Osteoblast (primary cell): Measurements from ENCODE around the gene TLCD1. TPM values are rescaled to one million over a fixed set of nuclear protein-coding genes. Genes with fewer than 3 reads are reported as not detected.
A peak's percentile ranks its signal among the peaks of the same experiment; 100 is the strongest.

Source experiments
- DNase-seq: peaks from one replicate; pipeline ENCODE4 v3.0.0; 2011; ENCODE audit warnings: low spot score, mixed read lengths; ENCODE audit not compliant: insufficient read length; ENCODE audit errors: missing footprints
- H2AFZ ChIP-seq: 2 replicates; pipeline ENCODE4 v1.6.0; 2011; ENCODE audit warnings: mild to moderate bottlenecking, low read length
- H3K27ac ChIP-seq: 2 replicates; pipeline ENCODE4 v1.5.1; 2011; ENCODE audit warnings: mild to moderate bottlenecking, low read depth, low read length, moderate library complexity
- H3K27me3 ChIP-seq: 2 replicates; pipeline ENCODE4 v1.6.0; 2012; ENCODE audit warnings: mild to moderate bottlenecking, control low read depth, inconsistent platforms, low read length, moderate library complexity; ENCODE audit not compliant: insufficient read depth
- H3K36me3 ChIP-seq: 2 replicates; pipeline ENCODE4 v1.5.1; 2011; ENCODE audit warnings: mild to moderate bottlenecking, low read length, control low read depth, moderate library complexity; ENCODE audit not compliant: insufficient read depth
- H3K4me1 ChIP-seq: 2 replicates; pipeline ENCODE4 v1.5.1; 2011; ENCODE audit warnings: mild to moderate bottlenecking, low read length, control low read depth, moderate library complexity; ENCODE audit not compliant: insufficient read depth
- H3K4me2 ChIP-seq: 2 replicates; pipeline ENCODE4 v1.6.0; 2011; ENCODE audit warnings: mild to moderate bottlenecking, low read length; ENCODE audit not compliant: insufficient read depth
- H3K4me3 ChIP-seq: fragments of 200-600 bp; sonication (generic); 3 replicates; pipeline ENCODE4 v1.5.1; 2012; ENCODE audit warnings: mild to moderate bottlenecking, low read length, inconsistent platforms; ENCODE audit not compliant: insufficient read depth
- H3K79me2 ChIP-seq: 2 replicates; pipeline ENCODE4 v1.6.0; 2012; ENCODE audit warnings: mild to moderate bottlenecking, low read length, control low read depth, inconsistent platforms; ENCODE audit not compliant: insufficient read depth
- H3K9me3 ChIP-seq: 2 replicates; pipeline ENCODE4 v1.5.1; 2011; ENCODE audit warnings: low read depth, low read length, control low read depth
- H4K20me1 ChIP-seq: 2 replicates; pipeline ENCODE4 v1.6.0; 2012; ENCODE audit warnings: mild to moderate bottlenecking, low read length, control low read depth; ENCODE audit not compliant: insufficient read depth
- total RNA-seq: library from RNA; depleted of rRNA; stranded (reverse); fragments of >200 nt; gene quantifications from 2 replicates; pipeline ENCODE4 v1.2.3, GENCODE V29; 2012
- TF ChIP-seq, protein P1 (sequence below): IDR thresholded peaks from 2 replicates; pipeline ENCODE4 v1.5.1; 2011; ENCODE audit warnings: mild to moderate bottlenecking, low read depth, low read length, moderate library complexity; ENCODE audit errors: extremely low read depth

The TLCD1 gene
- total RNA-seq, 1 donor = 4.0 TPM

DNA sequence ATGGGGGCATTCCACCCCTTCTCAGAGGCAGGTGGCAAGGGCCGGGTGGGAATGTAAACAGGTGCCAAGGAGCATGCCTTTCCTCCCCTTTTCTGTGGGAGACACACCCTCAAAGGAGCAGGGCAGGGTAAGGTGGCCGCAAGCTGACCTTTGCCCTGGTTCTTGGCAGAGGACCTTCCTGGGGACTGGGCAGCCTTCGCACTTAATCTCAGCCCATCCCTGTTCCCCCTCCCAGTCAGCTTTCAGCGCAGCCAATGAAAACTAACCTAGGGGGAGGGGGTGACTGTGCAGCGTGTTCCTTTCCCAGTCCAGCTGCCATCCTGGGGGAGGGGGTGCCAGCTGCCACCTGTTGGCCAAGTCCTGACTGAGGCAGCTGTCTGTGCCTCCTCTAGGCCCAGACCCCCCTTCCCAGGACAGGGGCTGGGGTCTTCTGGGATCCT is 20.6 kb upstream of the TLCD1 start:
- Histone ChIP-seq H4K20me1 (peaks cover 49% of the 10 kb centered on the region), H3K79me2 (peaks cover 63% of the 10 kb centered on the region), H3K4me3 (no peak overlapping the region), H3K9me3 (no peaks in the 10 kb centered on the region), H3K27ac (peak overlapping the region; percentile 22), H2AFZ (no peak overlapping the region), H3K27me3 (no peaks in the 10 kb centered on the region), H3K4me1 (peaks cover 28% of the 10 kb centered on the region), H3K36me3 (peaks cover 47% of the 10 kb centered on the region), H3K4me2 (peak overlapping the region; percentile 82)
- DNase-seq = peak; percentile 77
- TF ChIP-seq, protein P1, sequence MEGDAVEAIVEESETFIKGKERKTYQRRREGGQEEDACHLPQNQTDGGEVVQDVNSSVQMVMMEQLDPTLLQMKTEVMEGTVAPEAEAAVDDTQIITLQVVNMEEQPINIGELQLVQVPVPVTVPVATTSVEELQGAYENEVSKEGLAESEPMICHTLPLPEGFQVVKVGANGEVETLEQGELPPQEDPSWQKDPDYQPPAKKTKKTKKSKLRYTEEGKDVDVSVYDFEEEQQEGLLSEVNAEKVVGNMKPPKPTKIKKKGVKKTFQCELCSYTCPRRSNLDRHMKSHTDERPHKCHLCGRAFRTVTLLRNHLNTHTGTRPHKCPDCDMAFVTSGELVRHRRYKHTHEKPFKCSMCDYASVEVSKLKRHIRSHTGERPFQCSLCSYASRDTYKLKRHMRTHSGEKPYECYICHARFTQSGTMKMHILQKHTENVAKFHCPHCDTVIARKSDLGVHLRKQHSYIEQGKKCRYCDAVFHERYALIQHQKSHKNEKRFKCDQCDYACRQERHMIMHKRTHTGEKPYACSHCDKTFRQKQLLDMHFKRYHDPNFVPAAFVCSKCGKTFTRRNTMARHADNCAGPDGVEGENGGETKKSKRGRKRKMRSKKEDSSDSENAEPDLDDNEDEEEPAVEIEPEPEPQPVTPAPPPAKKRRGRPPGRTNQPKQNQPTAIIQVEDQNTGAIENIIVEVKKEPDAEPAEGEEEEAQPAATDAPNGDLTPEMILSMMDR = no peak

DNA sequence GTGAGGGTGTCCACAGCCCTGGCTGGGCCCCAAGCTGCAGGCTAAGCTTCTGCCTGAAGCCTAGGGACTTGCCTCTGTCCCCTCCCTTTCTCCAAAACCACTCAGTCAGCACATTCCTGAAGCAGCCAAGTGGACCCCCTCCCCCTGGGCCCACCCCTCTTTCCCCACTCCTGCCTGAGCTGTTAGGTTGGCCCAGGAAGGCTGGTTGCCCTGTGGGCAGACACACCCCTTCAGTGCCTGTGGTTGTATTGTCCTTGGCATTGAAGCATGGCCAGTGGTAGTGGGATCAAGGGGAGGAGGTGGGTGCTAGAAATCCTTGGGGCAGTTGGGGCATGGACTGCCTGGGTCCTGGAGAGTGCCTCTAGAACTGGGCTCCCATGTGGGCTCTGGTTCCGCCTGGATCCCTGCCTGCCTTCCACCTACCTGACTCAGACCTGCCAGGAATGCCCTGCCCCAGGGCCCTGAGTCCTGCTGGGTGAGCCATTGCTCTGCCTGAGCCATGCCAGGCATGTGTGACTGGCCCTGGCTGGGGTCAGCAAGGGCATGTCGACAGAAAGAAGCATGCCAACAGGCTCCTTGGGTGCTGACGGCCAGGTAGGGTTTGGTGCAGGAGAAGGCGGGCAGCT is 19.9 kb upstream of the TLCD1 start:
- Histone ChIP-seq H4K20me1 (peaks cover 47% of the 10 kb centered on the region), H3K79me2 (peaks cover 60% of the 10 kb centered on the region), H3K4me3 (peak overlapping the region; percentile 80), H3K36me3 (peaks cover 40% of the 10 kb centered on the region), H3K4me2 (peak overlapping the region; percentile 82), H3K27ac (peak overlapping the region; percentile 94), H3K27me3 (no peaks in the 10 kb centered on the region), H3K4me1 (peaks cover 28% of the 10 kb centered on the region), H3K9me3 (no peaks in the 10 kb centered on the region), H2AFZ (no peak overlapping the region)
- TF ChIP-seq, protein P1 = no peak
- peak; percentile 43 for DNase-seq

DNA sequence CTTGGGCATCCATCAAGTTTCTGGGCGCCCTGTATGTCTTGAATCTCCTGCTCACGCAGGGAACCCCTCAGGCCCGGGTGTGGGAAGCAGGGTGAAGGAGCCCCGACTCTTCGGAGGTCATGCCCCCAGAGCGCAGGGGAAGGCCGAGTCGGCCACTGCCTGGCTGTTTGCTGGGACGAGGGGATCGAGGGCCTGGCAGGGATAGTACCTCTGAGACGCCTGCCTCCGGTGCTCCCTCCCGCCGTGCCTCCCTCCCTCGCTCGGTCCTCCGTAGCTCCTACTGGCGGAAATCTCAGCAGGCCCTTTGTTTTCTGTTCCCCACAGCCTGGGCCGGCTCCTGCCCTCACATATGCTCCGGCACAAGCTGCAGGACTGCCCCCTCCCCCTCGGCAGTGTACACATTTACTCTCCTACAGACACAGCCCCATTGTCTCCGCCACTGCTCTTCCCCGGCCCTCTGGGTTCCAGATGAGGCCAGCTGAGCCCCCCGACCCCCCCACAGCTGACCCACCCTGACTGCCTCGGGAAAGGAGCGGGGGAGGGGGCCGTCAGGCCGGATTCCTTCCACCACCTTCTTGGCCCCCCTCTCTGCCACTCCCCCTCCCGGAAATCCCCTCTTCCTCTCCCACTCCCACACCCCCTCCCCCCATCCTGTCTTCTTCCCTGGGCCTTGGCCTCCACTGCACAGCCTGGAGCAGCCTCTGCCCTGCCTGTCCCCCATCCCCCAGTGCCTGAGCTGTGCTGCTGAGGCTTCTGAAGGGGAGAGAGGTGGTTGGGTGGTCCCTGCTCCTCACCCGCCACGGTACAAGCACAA is 19.1 kb upstream of the TLCD1 start:
- no peaks in the 10 kb centered on the region for H3K9me3 ChIP-seq
- peaks cover 32% of the 10 kb centered on the region for H3K36me3 ChIP-seq
- no peak overlapping the region for H2AFZ ChIP-seq
- peak overlapping the region; percentile 80 for H3K4me3 ChIP-seq
- DNase-seq = peak; percentile 92
- peaks cover 28% of the 10 kb centered on the region for H3K4me1 ChIP-seq
- H4K20me1 ChIP-seq = peaks cover 41% of the 10 kb centered on the region
- H3K27ac ChIP-seq = peak overlapping the region; percentile 94
- no peaks in the 10 kb centered on the region for H3K27me3 ChIP-seq
- TF ChIP-seq, protein P1 = no peak
- H3K4me2 ChIP-seq = peak overlapping the region; percentile 82
- peaks cover 54% of the 10 kb centered on the region for H3K79me2 ChIP-seq
